GM11168 (cell line): Measurements from ENCODE around the gene ROBO1.

Source experiments
- in situ Hi-C: fragments of 300-500 bp; cut with MboI; formaldehyde crosslinking; loops from one replicate; pipeline ENCODE4 v1.12.0; 2022; ENCODE audit warnings: low sequenced_read_pairs; ENCODE audit not compliant: unreplicated experiment

The ROBO1 gene

GRCh38 chr3:78634316-78634715, 1133.5 kb downstream of the ROBO1 start:
- in situ Hi-C loops, result no loop called here

GRCh38 chr3:78633626-78634025, 1134.2 kb downstream of the ROBO1 start:
- in situ Hi-C loops, result no loop called here

GRCh38 chr3:78632925-78633553, 1134.8 kb downstream of the ROBO1 start:
- in situ Hi-C loops, result no loop called here

- in situ Hi-C loops, result no loop called here
These were observed 1138.3 kb downstream of the ROBO1 start for GRCh38 chr3:78629544-78629943.

- in situ Hi-C loops, result no loop called here
These were observed 1146.6 kb downstream of the ROBO1 start for GRCh38 chr3:78621061-78621716.

GRCh38 chr3:78614486-78614885, 1153.3 kb downstream of the ROBO1 start:
- in situ Hi-C loops, result no loop called here

- in situ Hi-C loops, result no loop called here
These were observed 1154.3 kb downstream of the ROBO1 start for GRCh38 chr3:78613421-78613879.

GRCh38 chr3:78611278-78611677, 1156.5 kb downstream of the ROBO1 start:
- in situ Hi-C loops, result no loop called here

- in situ Hi-C loops, result no loop called here
These were observed 1157.2 kb downstream of the ROBO1 start for GRCh38 chr3:78610462-78611125.

GRCh38 chr3:78606756-78607155, 1161.0 kb downstream of the ROBO1 start:
- in situ Hi-C loops, result no loop called here

GRCh38 chr3:78605178-78605577, 1162.6 kb downstream of the ROBO1 start:
- in situ Hi-C loops, result no loop called here

- in situ Hi-C loops, result no loop called here
These were observed 1163.5 kb downstream of the ROBO1 start for GRCh38 chr3:78604341-78604740.

- in situ Hi-C loops, result no loop called here
These were observed 1166.5 kb downstream of the ROBO1 start for GRCh38 chr3:78601249-78601648.

- in situ Hi-C loops, result no loop called here
These were observed 1178.0 kb downstream of the ROBO1 start for GRCh38 chr3:78589778-78590177.

GRCh38 chr3:78588906-78589621, 1178.7 kb downstream of the ROBO1 start:
- in situ Hi-C loops, result no loop called here

GRCh38 chr3:78580681-78581080, 1187.1 kb downstream of the ROBO1 start:
- in situ Hi-C loops, result no loop called here

GRCh38 chr3:78571486-78571885, 1196.3 kb downstream of the ROBO1 start:
- in situ Hi-C loops, result no loop called here

GRCh38 chr3:78570496-78570895, 1197.3 kb downstream of the ROBO1 start:
- in situ Hi-C loops, result no loop called here

GRCh38 chr3:78569804-78570203, 1198.0 kb downstream of the ROBO1 start:
- in situ Hi-C loops, result no loop called here

- in situ Hi-C loops, result no loop called here
These were observed 1202.1 kb downstream of the ROBO1 start for GRCh38 chr3:78565712-78566111.

- in situ Hi-C loops, result no loop called here
These were observed 1205.5 kb downstream of the ROBO1 start for GRCh38 chr3:78562328-78562727.
